H1 (cell line): ENCODE results near the gene AAR2.

ENCODE experiments used
- EP300 ChIP-seq, 2 experiments: IDR thresholded peaks; 1 replicate in 1 of 2; 2 replicates in 1 of 2; pipeline ENCODE4 v1.6.1; 2011 to 2012; ENCODE audit warnings: low read depth in 2 of 2, low read length in 2 of 2, mild to moderate bottlenecking in 2 of 2, borderline replicate concordance in 1 of 2, inconsistent platforms in 1 of 2, moderate library complexity in 1 of 2
- EZH2 ChIP-seq: fragments of 200-600 bp; sonication (generic); IDR thresholded peaks from 2 replicates; pipeline ENCODE4 v1.7.1; 2012; ENCODE audit warnings: low read depth, mild to moderate bottlenecking, moderate library complexity, low read length, inconsistent platforms; ENCODE audit not compliant: severe bottlenecking
- GTF2F1 ChIP-seq: IDR thresholded peaks from 2 replicates; pipeline ENCODE4 v1.6.1; 2012; ENCODE audit warnings: low read depth, low read length, improper control_type of control experiment, borderline replicate concordance
- JUN ChIP-seq: IDR thresholded peaks from 2 replicates; pipeline ENCODE4 v1.6.1; 2011; ENCODE audit warnings: low read depth, mild to moderate bottlenecking, improper control_type of control experiment, low read length
- POLR2A ChIP-seq, 2 experiments: IDR thresholded peaks; 1 replicate in 1 of 2; 2 replicates in 1 of 2; pipeline ENCODE4 v1.6.1; 2011; ENCODE audit warnings: low read depth in 2 of 2, low read length in 2 of 2, mild to moderate bottlenecking in 2 of 2; ENCODE audit errors: control extremely low read depth in 1 of 2
- POLR2AphosphoS5 ChIP-seq: IDR thresholded peaks from 2 replicates; pipeline ENCODE4 v1.6.1; 2011; ENCODE audit warnings: low read depth, low read length
- SIN3A ChIP-seq, 2 experiments: IDR thresholded peaks in 1 of 2; conservative IDR thresholded peaks in 1 of 2; 2 replicates each; pipeline ENCODE4 v1.6.1; 2011 to 2012; ENCODE audit warnings: low read length in 2 of 2, improper control_type of control experiment in 1 of 2, low read depth in 1 of 2, mild to moderate bottlenecking in 1 of 2
- SIX5 ChIP-seq: IDR thresholded peaks from 2 replicates; pipeline ENCODE4 v1.6.1; 2011; ENCODE audit warnings: mild to moderate bottlenecking, low read depth, low read length
- TCF12 ChIP-seq: IDR thresholded peaks from 2 replicates; pipeline ENCODE4 v1.6.1; 2011; ENCODE audit warnings: low read depth, mild to moderate bottlenecking, low read length
- ZNF274 ChIP-seq: IDR thresholded peaks from 2 replicates; pipeline ENCODE4 v1.7.0; 2012; ENCODE audit warnings: low read length, borderline replicate concordance; ENCODE audit errors: extremely low read depth
- TF ChIP-seq, protein P1 (sequence below), 3 experiments: IDR thresholded peaks; 1 replicate in 2 of 3; 2 replicates in 1 of 3; pipeline versions ENCODE4 v1.5.1 to v1.6.1; 2011; ENCODE audit warnings: low read length in 3 of 3, mild to moderate bottlenecking in 3 of 3, inconsistent platforms in 2 of 3, low read depth in 1 of 3, moderate library complexity in 1 of 3; ENCODE audit not compliant: insufficient read depth in 1 of 3; ENCODE audit errors: control extremely low read depth in 1 of 3
- TF ChIP-seq, protein P2 (sequence below): IDR thresholded peaks from 2 replicates; pipeline ENCODE4 v1.6.1; 2012; ENCODE audit warnings: inconsistent platforms

DNA sequence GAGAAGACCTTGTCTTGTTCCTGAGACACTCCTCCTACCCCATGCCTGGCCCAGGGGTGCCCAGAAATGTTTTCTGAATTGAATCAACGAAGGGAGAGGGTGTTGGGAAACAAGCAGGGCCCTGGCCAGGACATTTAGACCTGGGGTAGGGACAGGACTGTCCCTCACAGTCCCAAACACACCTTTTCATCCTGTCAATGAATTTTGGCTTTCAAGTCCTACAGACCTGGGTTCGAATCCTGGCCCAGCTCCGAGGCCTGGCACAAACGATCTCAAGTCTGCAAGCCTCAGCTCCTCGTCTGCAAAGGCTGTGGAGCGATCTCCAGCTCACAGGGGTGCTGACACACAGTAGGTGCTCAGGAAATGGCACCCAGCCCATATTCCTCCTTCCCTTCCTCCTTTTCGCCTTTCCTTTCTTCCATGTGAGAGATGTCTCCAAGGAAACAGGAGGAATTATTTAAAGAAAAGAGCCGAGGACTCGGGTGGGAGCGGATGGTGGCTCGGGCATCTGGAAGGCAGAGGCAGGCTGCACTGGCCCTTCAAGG lies 62.6 kb downstream of the AAR2 start:
- TF ChIP-seq SIN3A (conservative IDR thresholded peaks at IDR 0.05 in 1 of 2, IDR thresholded peaks at IDR 0.05 in 1 of 2; ENCODE audit: low read depth in 1 of 2, low read length in 2 of 2) (no peak), POLR2AphosphoS5 (no peak), EZH2 (no peak), EP300 (IDR thresholded peaks at IDR 0.05; ENCODE audit: borderline replicate concordance in 1 of 2, low read depth in 2 of 2, low read length in 2 of 2) (no peak), POLR2A (IDR thresholded peaks at IDR 0.05; ENCODE audit: control extremely low read depth in 1 of 2, low read depth in 2 of 2, low read length in 2 of 2) (no peak), GTF2F1 (no peak), ZNF274 (no peak), JUN (no peak), SIX5 (no peak), TCF12 (no peak)
- TF ChIP-seq, protein P1, sequence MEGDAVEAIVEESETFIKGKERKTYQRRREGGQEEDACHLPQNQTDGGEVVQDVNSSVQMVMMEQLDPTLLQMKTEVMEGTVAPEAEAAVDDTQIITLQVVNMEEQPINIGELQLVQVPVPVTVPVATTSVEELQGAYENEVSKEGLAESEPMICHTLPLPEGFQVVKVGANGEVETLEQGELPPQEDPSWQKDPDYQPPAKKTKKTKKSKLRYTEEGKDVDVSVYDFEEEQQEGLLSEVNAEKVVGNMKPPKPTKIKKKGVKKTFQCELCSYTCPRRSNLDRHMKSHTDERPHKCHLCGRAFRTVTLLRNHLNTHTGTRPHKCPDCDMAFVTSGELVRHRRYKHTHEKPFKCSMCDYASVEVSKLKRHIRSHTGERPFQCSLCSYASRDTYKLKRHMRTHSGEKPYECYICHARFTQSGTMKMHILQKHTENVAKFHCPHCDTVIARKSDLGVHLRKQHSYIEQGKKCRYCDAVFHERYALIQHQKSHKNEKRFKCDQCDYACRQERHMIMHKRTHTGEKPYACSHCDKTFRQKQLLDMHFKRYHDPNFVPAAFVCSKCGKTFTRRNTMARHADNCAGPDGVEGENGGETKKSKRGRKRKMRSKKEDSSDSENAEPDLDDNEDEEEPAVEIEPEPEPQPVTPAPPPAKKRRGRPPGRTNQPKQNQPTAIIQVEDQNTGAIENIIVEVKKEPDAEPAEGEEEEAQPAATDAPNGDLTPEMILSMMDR (IDR thresholded peaks at IDR 0.05; ENCODE audit: control extremely low read depth in 1 of 3, insufficient read depth in 1 of 3, low read depth in 1 of 3, low read length in 3 of 3): no peak
- TF ChIP-seq, protein P2, sequence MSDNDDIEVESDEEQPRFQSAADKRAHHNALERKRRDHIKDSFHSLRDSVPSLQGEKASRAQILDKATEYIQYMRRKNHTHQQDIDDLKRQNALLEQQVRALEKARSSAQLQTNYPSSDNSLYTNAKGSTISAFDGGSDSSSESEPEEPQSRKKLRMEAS: no peak
